Psoas muscle (tissue), 8 donors: Measurements from ENCODE around the gene SELPLG. TPM values are rescaled to one million over a fixed set of nuclear protein-coding genes. Genes with fewer than 3 reads are reported as not detected.

Experiments
- ATAC-seq, 4 donors: fragments of 200-7000 bp; cut with Tn5 transposase; one replicate each; pipeline ENCODE4 v1.9.1; 2020; ENCODE audit warnings: moderate library complexity in 3 of 4, mild to moderate bottlenecking in 2 of 4
- DNase-seq, 2 donors: peaks; one replicate each; pipeline ENCODE4 v3.0.0-alpha.2; 2020
- H3K27ac ChIP-seq: fragments of 200-600 bp; one replicate; pipeline ENCODE4 v1.8.0; 2022
- H3K27me3 ChIP-seq, 3 donors: fragments of 200-600 bp in 1 of 3; one replicate each; pipeline versions ENCODE4 v1.6.1 to v1.8.0; 2013 to 2022; ENCODE audit warnings: low read length in 2 of 3, mild to moderate bottlenecking in 2 of 3, moderate library complexity in 1 of 3; ENCODE audit not compliant: insufficient read depth in 3 of 3
- H3K36me3 ChIP-seq, 2 donors: fragments of 200-600 bp in 1 of 2; one replicate each; pipeline versions ENCODE4 v1.6.1 to v1.8.0; 2013 to 2022; ENCODE audit warnings: low read depth in 1 of 2, mild to moderate bottlenecking in 1 of 2, moderate library complexity in 1 of 2; ENCODE audit not compliant: insufficient read depth in 1 of 2
- H3K4me1 ChIP-seq: fragments of 200-600 bp; one replicate; pipeline ENCODE4 v1.8.0; 2022
- H3K4me3 ChIP-seq: fragments of 200-600 bp; one replicate; pipeline ENCODE4 v1.8.0; 2022; ENCODE audit warnings: mild to moderate bottlenecking
- H3K9me3 ChIP-seq: fragments of 200-600 bp; one replicate; pipeline ENCODE4 v1.8.0; 2022
- CTCF ChIP-seq: fragments of 200-600 bp; IDR thresholded peaks from one replicate; pipeline ENCODE4 v1.8.0; 2022; ENCODE audit warnings: antibody characterized with exemption
- WGBS, 3 donors: extraction: QIAGEN DNeasy Blood & Tissue Kit; methylation state at CpG; one replicate each; pipeline versions ENCODE4 v1.1.6 to v1.1.7; 2013; 5-methylcytosine and 5-hydroxymethylcytosine counted together
- intact Hi-C, 2 donors: fragments of 100-400 bp; cut with DNase I; formaldehyde crosslinking; loops; one replicate each; pipeline versions ENCODE4 v1.11.0 to v1.14.2; 2022
- polyA plus RNA-seq, 3 donors: library from polyadenylated mRNA; stranded (reverse); fragments of 200-250 nt; gene quantifications; one replicate each; pipeline ENCODE4 v1.2.3, GENCODE V29; 2013
- total RNA-seq, 4 donors: library from RNA; stranded (reverse); fragmentation: NEBNext Ultra II Directional in 2 of 4; extraction: Animal tissue kit (Norgen Biotek cat#: 25700) in 2 of 4; gene quantifications; one replicate each; pipeline versions ENCODE4 v1.2.1 to v1.2.4, GENCODE V29; 2021 to 2023
- donor health status: healthy with polysubstance abuse.
- donor health status: DM: no; HTN: no; CAD: no; lungs with moderate emphysema.
- donor health status: Bipolar disorder and iron deficiency.
- donor health status: healthy.
- donor health status: DM: yes; HTN: yes; CAD: no.
- donor health status: DM: no; HTN: no; CAD: no.
- donor health status: DM: no; HTN: no; CAD: no.
- donor health status: DM: yes; HTN: yes; CAD: no.

The SELPLG gene
- total and polyA plus RNA-seq, 7 donors: 0.62 to 3.8 (median 1.5) TPM

- DNase-seq (no peak), ATAC-seq (no peak)
- H3K27me3 ChIP-seq: peaks cover 0 to 6% (median 0%) of the 10 kb centered on the region in 3 donors
- H3K4me1 ChIP-seq: peaks cover 17% of the 10 kb centered on the region
- no peak for TF ChIP-seq CTCF
- H3K27ac ChIP-seq: no peak overlapping the region
- H3K36me3 ChIP-seq: no peaks in the 10 kb centered on the region
- 47 to 53% (median 53%) methylated on average over 7 of the region's 7 CpGs for WGBS, 3 donors
- no peaks in the 10 kb centered on the region for H3K9me3 ChIP-seq
- intact Hi-C loops: no loop called here
- H3K4me3 ChIP-seq: no peak overlapping the region
These were observed 3.7 kb upstream of the SELPLG start for GRCh38 chr12:108637222-108637971.

GRCh38 chr12:108635997-108636808 is 2.5 kb upstream of the SELPLG start:
- Histone ChIP-seq H3K4me3 (no peak overlapping the region), H3K4me1 (peaks cover 11% of the 10 kb centered on the region), H3K9me3 (no peaks in the 10 kb centered on the region), H3K27ac (no peak overlapping the region), H3K36me3 (no peaks in the 10 kb centered on the region), H3K27me3 (peaks cover 0 to 6% (median 0%) of the 10 kb centered on the region in 3 donors)
- intact Hi-C loops: no loop called here
- TF ChIP-seq CTCF: no peak
- ATAC-seq (no peak), DNase-seq (no peak)
- WGBS, 3 donors: 88 to 90% (median 90%) methylated on average over 6 of the region's 6 CpGs

- Histone ChIP-seq H3K27me3 (peaks cover 0 to 6% (median 0%) of the 10 kb centered on the region in 3 donors), H3K4me1 (peaks cover 10% of the 10 kb centered on the region), H3K27ac (peak overlapping the region; percentile 23), H3K4me3 (no peak overlapping the region), H3K9me3 (no peaks in the 10 kb centered on the region), H3K36me3 (no peaks in the 10 kb centered on the region)
- intact Hi-C loops: no loop called here
- ATAC-seq (no peak), DNase-seq (no peak)
- no peak for TF ChIP-seq CTCF
- WGBS, 3 donors: 43 to 52% (median 47%) methylated on average over 15 of the region's 15 CpGs
These were observed 1.7 kb upstream of the SELPLG start for GRCh38 chr12:108635201-108635996.

GRCh38 chr12:108634341-108634751 is 652 bp upstream of the SELPLG start:
- H3K4me1 ChIP-seq: peaks cover 10% of the 10 kb centered on the region
- intact Hi-C loops: no loop called here
- no peak overlapping the region for H3K4me3 ChIP-seq
- peaks cover 0 to 6% (median 0%) of the 10 kb centered on the region in 3 donors for H3K27me3 ChIP-seq
- no peaks in the 10 kb centered on the region for H3K9me3 ChIP-seq
- DNase-seq: no peak
- no peaks in the 10 kb centered on the region for H3K36me3 ChIP-seq
- 49 to 64% (median 54%) methylated on average over 4 of the region's 4 CpGs for WGBS, 3 donors
- ATAC-seq: peak; percentile 32 to 74 (median 62)
- TF ChIP-seq CTCF: no peak
- peak overlapping the region; percentile 3 for H3K27ac ChIP-seq
